GM18508 (cell line): ENCODE results near the gene CD93.

Experiments used
- ATAC-seq: cut with Tn5 transposase; IDR thresholded peaks from one replicate; pipeline ENCODE4 v1.9.1; 2021; ENCODE audit warnings: moderate number of reproducible peaks; ENCODE audit not compliant: insufficient read depth, unreplicated experiment

Gene CD93

GRCh38 chr20:23042270-23042669 lies 43.9 kb downstream of the CD93 start:
- no peak for ATAC-seq

- ATAC-seq = no peak
These were observed 46.1 kb downstream of the CD93 start for GRCh38 chr20:23039885-23040508.

DNA sequence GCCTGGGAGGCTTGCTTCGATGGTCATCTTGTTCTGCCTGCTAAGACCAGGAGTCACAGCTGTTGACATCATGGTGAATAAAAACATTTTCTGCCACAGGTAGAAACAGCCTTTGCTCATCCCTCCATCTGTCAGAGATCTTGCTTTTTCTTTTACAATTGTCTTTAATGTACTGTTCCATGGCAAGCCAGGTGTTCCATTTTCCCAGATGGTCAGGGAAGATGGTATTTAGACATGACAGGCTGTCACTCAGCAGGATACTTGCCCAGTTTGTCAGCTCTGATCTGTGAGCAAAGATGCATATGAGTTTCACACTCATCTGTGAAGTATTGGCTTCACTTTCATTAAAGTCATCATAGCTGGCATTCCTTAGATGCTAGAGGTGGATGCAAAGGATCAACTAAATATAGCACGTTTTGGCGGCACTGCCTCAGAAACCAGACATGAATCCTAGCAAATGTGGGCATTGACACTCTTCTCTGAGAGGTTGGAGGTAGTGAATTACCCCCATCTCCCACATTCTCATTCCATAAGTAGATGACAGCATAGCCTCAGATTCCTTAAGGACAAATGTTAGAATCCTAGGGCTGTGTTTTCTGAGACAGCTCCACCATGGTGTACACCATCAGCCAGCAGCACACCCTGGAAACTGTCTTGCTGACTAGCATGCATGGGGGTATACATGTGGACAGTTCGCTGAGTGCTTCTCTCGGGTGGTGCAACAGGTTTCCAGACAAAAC lies 46.8 kb downstream of the CD93 start:
- ATAC-seq = no peak

GRCh38 chr20:23037017-23037481 lies 49.1 kb downstream of the CD93 start:
- ATAC-seq = no peak

DNA sequence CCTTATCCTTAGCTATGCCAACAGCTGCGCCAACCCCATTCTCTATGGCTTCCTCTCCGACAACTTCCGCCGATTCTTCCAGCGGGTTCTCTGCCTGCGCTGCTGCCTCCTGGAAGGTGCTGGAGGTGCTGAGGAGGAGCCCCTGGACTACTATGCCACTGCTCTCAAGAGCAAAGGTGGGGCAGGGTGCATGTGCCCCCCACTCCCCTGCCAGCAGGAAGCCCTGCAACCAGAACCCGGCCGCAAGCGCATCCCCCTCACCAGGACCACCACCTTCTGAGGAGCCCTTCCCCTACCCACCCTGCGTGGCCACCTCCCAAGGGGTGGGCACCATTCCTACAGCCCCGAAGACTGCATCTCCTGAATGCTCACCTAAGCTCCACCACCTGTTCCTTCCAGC lies 49.8 kb downstream of the CD93 start:
- no peak for ATAC-seq

GRCh38 chr20:23035731-23036130 lies 50.4 kb downstream of the CD93 start:
- ATAC-seq = no peak

- no peak for ATAC-seq
These were observed 51.1 kb downstream of the CD93 start, which contains the start of gene SSTR4 for GRCh38 chr20:23034721-23035671. TSS of gene SSTR4 (plus strand) at chr20:23035312. CDS start at chr20:23035484, 172 bp downstream.

DNA sequence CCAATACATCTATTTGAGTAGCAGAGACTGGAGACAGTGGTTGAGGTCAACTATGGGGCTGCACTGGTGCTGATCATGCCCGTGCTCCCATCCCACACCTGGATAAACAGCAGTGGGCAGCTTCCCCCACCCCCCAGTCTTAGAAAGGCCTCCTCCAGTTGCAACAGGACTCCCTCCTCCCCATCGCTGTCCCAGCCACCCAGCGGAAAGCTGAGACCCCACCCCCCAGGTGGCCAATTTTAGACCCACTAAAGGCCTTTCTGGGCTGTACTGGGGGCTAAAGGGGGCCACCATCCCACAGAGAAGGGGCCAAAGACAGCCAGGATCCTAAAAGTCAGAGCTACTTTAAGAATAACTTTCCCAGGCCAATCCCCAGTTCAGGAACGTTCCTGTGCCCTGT lies 52.2 kb downstream of the CD93 start:
- ATAC-seq = no peak

DNA sequence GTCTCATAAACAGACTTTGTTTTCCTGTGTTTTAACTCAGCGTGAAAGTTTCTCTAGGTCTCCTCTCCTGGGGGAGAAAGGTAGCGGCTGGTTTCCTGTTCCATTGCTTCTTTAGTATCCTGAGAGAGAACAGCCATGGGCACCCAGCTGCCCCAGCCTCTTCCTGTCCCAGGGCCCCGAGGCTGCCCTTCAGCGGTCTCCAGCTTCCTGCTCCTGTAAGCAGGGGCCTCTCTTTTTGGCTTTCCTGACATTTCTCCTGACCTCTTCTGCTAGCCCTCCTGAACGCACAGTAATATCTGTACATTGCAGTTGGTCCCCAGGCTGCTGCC lies 53.4 kb downstream of the CD93 start:
- ATAC-seq = no peak

- no peak for ATAC-seq
These were observed 53.9 kb downstream of the CD93 start for GRCh38 chr20:23032056-23032749.

GRCh38 chr20:23031346-23031745 lies 54.8 kb downstream of the CD93 start:
- no peak for ATAC-seq
